Activated T-cell treated with anti-CD3 and anti-CD28 coated beads, Interleukin-2, amount 50 U/mL, for 72 hours (primary cell): ENCODE data around the gene PLEKHA6. TPM values are rescaled to one million over a fixed set of nuclear protein-coding genes. Genes with fewer than 3 reads are reported as not detected.

Experiments
- ATAC-seq, 2 donors: fragments of 150-1000 bp; cut with Tn5 transposase; replicated peaks in 1 of 2; 2 replicates each; pipeline ENCODE4 v1.10.0; 2021; ENCODE audit warnings: moderate library complexity in 2 of 2, mild to moderate bottlenecking in 1 of 2
- DNase-seq, 2 donors: peaks; one replicate each; pipeline ENCODE4 v3.0.0; 2021 to 2022; ENCODE audit warnings: mixed read lengths in 1 of 2
- H3K27ac Mint-ChIP-seq: one replicate; pipeline ENCODE4 v1.8.0; 2022; ENCODE audit warnings: mild to moderate bottlenecking, moderate library complexity, mixed read lengths
- H3K27me3 Mint-ChIP-seq: one replicate; pipeline ENCODE4 v1.8.0; 2022; ENCODE audit warnings: low read depth, mixed read lengths
- H3K36me3 Mint-ChIP-seq, 2 donors: one replicate each; pipeline ENCODE4 v1.8.0; 2022; ENCODE audit warnings: mixed read lengths in 2 of 2, mild to moderate bottlenecking in 1 of 2; ENCODE audit not compliant: insufficient read depth in 2 of 2
- H3K4me1 Mint-ChIP-seq: one replicate; pipeline ENCODE4 v1.8.0; 2022; ENCODE audit warnings: low read depth, mixed read lengths
- H3K4me3 Mint-ChIP-seq, 2 donors: one replicate each; pipeline ENCODE4 v1.8.0; 2022; ENCODE audit warnings: mild to moderate bottlenecking in 2 of 2, mixed read lengths in 2 of 2, moderate library complexity in 2 of 2
- H3K9me3 Mint-ChIP-seq, 2 donors: one replicate each; pipeline ENCODE4 v1.8.0; 2022; ENCODE audit warnings: mixed read lengths in 2 of 2
- total RNA-seq, 2 donors: library from RNA; stranded (reverse); gene quantifications; one replicate each; pipeline ENCODE4 v1.2.3, GENCODE V29; 2022

The PLEKHA6 gene
- total RNA-seq, 2 donors from 2014 or later = 0.31 to 3.4 TPM

DNA sequence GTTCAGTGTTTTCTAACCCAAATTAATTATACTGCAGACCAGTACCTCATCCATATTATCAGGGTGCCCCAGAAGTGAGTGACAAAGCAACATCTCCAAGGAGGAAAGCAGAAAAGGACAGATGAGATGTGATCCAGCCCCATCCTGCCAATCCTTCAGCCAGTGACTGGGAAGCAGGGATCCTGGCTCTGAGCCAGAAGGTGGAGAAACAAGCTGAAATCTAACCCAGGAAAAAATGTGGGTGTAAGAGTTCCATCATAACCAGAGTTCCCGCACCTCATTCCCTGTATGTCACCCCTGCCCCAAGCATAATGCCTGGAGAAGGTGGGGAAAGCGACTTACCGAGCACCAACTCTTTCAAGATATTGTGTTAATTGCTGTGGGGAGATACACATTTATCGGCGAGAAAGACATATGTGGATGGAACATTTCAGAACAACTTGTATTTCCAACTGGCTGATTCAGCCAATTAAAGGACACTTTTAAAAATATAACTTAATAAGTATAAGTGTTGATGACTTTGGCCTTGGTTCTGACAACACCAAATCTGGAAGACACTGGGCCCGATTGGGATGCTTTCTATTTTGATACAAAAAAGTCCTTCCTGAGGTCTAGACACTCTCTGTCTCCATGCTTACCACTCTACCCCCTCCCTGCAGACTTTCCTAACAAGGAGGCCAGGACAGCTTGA is 14.9 kb downstream of the PLEKHA6 start:
- H3K36me3 Mint-ChIP-seq = no peaks in the 10 kb centered on the region
- H3K4me1 Mint-ChIP-seq = peaks cover 7% of the 10 kb centered on the region
- ATAC-seq (no peak), DNase-seq (no peak)
- no peak overlapping the region for H3K27ac Mint-ChIP-seq
- H3K4me3 Mint-ChIP-seq = no peak overlapping the region
- peaks cover 12% of the 10 kb centered on the region for H3K27me3 Mint-ChIP-seq
- H3K9me3 Mint-ChIP-seq = no peaks in the 10 kb centered on the region

DNA sequence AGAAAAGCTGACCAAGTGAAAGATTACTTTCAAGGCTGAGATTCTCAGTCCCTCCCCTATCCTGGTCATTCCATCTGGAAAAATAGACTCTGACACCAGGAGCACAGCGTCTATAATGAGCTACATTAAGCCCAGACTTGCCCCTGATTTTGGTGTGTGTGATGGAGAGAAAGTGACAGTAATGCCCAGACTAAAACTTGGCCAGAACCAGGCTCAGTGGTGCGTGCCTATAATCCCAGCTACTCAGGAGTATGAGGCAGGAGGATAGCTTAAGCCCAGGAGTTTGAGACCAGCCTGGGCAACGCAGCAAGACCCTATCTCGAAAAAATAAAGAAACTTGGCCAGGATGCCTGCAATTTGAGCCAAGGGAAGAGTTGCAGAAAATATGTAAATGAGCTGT is 15.9 kb downstream of the PLEKHA6 start:
- peaks cover 7% of the 10 kb centered on the region for H3K4me1 Mint-ChIP-seq
- H3K27me3 Mint-ChIP-seq = peaks cover 12% of the 10 kb centered on the region
- H3K27ac Mint-ChIP-seq = no peak overlapping the region
- no peaks in the 10 kb centered on the region for H3K36me3 Mint-ChIP-seq
- ATAC-seq = no peak
- no peak for DNase-seq
- H3K9me3 Mint-ChIP-seq = no peaks in the 10 kb centered on the region
- H3K4me3 Mint-ChIP-seq = no peak overlapping the region

DNA sequence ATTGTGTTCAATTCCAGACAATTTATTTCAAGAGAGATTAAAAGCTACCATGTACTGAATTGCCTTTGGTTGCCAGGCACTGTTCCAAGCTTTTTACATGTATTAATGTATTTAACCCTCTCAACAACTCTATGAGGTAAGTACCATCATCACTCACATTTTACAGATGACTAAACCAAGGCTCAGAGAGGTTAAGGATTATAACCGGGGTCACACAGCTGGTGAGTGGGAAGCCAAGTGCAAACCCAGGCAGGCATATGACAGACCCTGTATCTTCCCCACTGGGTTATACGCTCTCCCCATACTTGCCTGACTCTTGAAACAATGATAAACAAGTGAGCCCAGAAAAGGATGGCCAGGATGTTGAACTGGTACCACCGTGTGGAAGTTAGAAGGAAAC is 16.5 kb downstream of the PLEKHA6 start:
- peaks cover 7% of the 10 kb centered on the region for H3K4me1 Mint-ChIP-seq
- DNase-seq (no peak), ATAC-seq (no peak)
- no peak overlapping the region for H3K4me3 Mint-ChIP-seq
- H3K27ac Mint-ChIP-seq = no peak overlapping the region
- no peaks in the 10 kb centered on the region for H3K36me3 Mint-ChIP-seq
- H3K27me3 Mint-ChIP-seq = peaks cover 17% of the 10 kb centered on the region
- no peaks in the 10 kb centered on the region for H3K9me3 Mint-ChIP-seq

DNA sequence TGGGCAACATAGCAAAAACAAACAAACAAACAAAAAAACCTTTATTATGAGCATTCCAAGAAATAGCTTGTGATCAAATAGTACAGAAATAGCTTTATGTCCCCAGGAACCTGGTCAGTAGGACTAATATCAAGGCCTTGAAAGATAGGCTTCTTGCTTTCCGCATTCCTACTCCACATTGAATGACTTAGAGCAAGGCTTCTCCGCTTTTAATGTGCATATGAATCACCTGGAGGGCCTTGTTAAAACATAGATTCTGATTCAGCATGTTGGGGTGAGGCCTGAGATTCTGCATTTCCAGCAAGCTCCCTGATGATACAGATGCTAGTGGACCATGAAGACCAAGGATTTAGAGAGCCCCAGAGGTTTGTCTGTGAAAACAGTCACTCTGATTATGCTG is 17.4 kb downstream of the PLEKHA6 start:
- no peak overlapping the region for H3K4me3 Mint-ChIP-seq
- no peaks in the 10 kb centered on the region for H3K36me3 Mint-ChIP-seq
- peaks cover 19% of the 10 kb centered on the region for H3K27me3 Mint-ChIP-seq
- H3K27ac Mint-ChIP-seq = no peak overlapping the region
- no peak for DNase-seq
- H3K4me1 Mint-ChIP-seq = peaks cover 7% of the 10 kb centered on the region
- H3K9me3 Mint-ChIP-seq = no peaks in the 10 kb centered on the region
- ATAC-seq = no peak

DNA sequence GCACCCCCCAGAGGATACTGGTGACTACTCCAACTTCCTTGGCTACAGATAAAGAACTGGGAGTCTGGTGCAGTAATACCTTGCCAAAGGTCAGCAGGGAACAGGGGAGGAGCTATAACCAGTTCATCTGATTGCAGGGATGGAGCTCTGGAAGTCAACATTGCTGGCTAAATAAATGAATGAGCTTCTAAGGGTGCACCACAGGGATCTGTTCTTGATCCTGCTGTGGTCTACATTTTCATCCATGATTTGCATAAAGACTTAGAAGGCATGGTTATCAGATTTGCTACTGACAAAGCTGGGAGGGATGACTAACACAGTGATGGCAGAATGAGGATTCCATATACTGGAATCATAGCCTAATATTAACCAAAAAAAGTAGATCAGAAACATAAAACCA is 18.3 kb downstream of the PLEKHA6 start:
- Mint-ChIP-seq H3K27ac (no peak overlapping the region), H3K27me3 (peaks cover 19% of the 10 kb centered on the region), H3K4me3 (no peak overlapping the region), H3K4me1 (peaks cover 7% of the 10 kb centered on the region), H3K36me3 (no peaks in the 10 kb centered on the region), H3K9me3 (no peaks in the 10 kb centered on the region)
- ATAC-seq = no peak
- DNase-seq = no peak

DNA sequence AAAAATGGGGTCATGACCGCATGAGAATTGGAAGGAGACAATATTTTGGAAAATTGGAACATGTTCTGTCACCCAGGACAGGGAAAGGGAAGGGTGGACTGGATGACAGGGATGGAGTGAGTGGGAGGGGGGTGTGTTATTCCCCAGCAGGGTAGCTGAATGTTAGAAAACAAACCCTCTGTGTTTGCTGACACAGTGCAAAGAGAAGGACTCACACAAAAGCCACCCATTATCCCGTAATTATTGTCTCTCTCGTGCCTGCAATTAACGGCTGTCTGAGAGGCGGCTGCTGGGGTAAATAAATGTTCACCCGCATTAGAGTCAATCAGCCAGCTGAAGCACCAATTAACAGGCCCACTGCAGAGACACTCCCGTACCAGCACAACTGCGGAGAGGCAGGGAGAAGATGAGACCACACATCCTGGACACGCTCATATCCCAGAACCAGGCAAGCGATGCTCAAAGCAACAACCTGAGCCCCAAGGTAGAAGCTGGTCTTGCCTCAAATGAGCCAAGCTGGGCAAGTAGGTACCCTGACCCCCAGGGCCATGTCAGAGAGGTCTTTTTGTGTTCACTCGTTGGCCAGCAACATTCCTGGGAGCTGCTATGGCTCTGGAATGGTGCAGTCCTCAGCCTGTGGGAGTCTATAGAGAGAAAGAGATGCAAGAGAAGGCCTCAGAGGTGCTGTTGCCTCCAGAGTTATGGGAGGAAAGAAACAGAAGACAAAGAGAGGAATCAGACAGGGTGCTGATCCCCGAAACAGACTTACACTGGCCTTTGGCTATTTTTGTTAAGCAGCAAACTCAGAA is 19.4 kb downstream of the PLEKHA6 start:
- Mint-ChIP-seq H3K36me3 (no peaks in the 10 kb centered on the region), H3K9me3 (no peaks in the 10 kb centered on the region), H3K27me3 (peaks cover 14% of the 10 kb centered on the region), H3K27ac (no peak overlapping the region), H3K4me1 (peaks cover under 1% of the 10 kb centered on the region), H3K4me3 (no peak overlapping the region)
- no peak for ATAC-seq
- DNase-seq = no peak

DNA sequence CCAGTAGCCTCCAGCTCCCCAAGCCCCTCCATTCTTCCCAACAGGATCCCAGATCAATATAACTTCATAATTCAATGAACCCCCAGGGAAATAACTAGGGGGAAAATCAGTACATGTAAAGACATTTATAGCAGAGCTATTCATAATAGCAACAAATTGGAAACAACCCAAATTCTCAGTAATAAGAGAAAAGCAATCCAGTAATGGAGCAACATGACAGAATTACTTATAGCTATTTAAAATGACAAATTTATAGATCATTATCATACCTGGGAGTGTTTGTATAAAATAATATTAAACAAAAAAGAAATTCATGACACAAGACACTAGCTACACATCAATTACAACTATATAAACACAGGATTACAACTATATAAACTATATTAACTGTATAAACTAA is 20.2 kb downstream of the PLEKHA6 start:
- no peak for ATAC-seq
- Mint-ChIP-seq H3K27ac (no peak overlapping the region), H3K36me3 (no peaks in the 10 kb centered on the region), H3K9me3 (no peaks in the 10 kb centered on the region), H3K27me3 (peaks cover 13% of the 10 kb centered on the region), H3K4me3 (no peak overlapping the region), H3K4me1 (no peaks in the 10 kb centered on the region)
- DNase-seq = no peak

DNA sequence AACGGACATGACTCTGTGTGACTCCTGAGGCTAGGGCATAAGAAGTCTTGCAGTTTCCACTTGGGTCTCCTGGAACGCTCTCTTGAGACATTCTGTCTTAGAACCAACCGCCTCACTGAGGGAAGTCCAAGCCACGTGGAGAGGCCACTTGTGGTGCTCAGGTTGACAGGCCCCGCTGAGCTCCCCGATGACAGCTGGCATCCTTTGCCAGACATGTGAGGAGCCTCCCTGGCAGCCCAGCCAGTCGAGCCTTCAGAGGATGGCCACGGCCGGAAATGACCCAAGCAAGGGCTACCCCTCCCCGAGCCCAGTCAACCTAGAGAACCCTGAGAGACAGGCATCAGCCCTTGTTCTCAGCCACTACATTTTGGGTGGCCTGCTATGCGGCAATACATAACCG is 20.7 kb downstream of the PLEKHA6 start:
- Mint-ChIP-seq H3K36me3 (no peaks in the 10 kb centered on the region), H3K4me1 (no peaks in the 10 kb centered on the region), H3K27ac (no peak overlapping the region), H3K9me3 (no peaks in the 10 kb centered on the region), H3K27me3 (peaks cover 13% of the 10 kb centered on the region), H3K4me3 (no peak overlapping the region)
- no peak for DNase-seq
- ATAC-seq = no peak

DNA sequence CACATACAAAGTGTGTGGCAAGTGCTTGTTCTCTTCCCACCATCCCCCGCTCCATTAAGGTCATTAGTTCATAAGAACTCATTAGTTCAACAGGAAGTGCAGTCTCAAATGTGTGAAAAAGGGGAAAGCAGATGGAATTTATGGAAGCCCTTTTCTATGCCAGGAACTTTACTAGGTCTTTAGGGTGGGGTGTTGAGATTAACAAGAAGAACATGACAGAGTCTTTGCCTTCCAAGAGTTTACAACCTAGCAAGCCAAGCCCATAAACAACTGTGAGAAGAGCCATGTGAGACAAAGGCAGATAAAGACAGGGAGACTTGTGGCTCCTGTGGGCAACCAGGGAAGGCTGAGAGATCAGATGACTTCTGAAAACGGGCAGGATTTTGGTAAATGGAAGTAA is 21.4 kb downstream of the PLEKHA6 start:
- H3K36me3 Mint-ChIP-seq = no peaks in the 10 kb centered on the region
- ATAC-seq (no peak), DNase-seq (no peak)
- H3K27ac Mint-ChIP-seq = no peak overlapping the region
- H3K9me3 Mint-ChIP-seq = no peaks in the 10 kb centered on the region
- no peak overlapping the region for H3K4me3 Mint-ChIP-seq
- peaks cover 9% of the 10 kb centered on the region for H3K27me3 Mint-ChIP-seq
- H3K4me1 Mint-ChIP-seq = no peaks in the 10 kb centered on the region

DNA sequence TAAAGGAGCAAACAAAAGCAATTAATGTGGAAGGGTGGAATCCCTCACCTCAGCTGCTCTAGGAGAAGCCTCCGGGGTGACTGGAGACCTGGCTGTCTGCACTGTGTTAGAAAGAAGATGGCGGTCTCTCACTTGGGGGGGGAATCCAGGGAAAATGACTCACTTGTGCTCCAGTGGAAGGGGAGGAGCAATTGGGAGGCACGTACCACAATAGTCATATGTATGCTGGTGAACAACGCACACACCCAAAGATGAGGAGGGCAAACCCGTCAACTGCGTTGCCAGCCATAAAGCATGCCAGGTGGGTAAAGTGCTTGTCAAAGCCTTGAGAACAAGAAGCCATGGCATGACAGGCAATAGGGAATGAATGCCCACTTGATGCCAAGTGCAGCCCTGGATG is 22.1 kb downstream of the PLEKHA6 start:
- ATAC-seq = no peak
- no peaks in the 10 kb centered on the region for H3K36me3 Mint-ChIP-seq
- DNase-seq = no peak
- H3K27me3 Mint-ChIP-seq = peaks cover 6% of the 10 kb centered on the region
- no peak overlapping the region for H3K4me3 Mint-ChIP-seq
- no peak overlapping the region for H3K27ac Mint-ChIP-seq
- no peaks in the 10 kb centered on the region for H3K4me1 Mint-ChIP-seq
- no peaks in the 10 kb centered on the region for H3K9me3 Mint-ChIP-seq

DNA sequence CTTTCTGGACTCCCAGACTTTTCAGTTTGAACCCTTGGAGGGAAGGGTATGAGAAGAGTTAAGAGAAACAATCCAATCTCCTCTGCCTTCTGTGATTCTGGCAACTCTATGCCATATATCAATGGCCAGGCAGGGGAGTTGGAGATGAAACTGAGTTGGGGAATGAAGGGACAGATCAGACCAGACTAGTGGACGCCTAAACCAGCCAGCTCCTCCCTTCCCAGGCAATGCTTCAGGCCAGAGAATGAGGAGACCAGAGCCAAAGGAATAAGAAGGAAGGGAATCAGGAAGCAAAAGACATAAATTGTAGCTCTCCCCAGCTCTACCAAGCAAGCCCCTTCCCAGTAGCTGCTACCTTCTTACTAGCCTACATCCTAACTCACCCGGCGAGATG is 22.7 kb downstream of the PLEKHA6 start:
- no peaks in the 10 kb centered on the region for H3K4me1 Mint-ChIP-seq
- H3K4me3 Mint-ChIP-seq = no peak overlapping the region
- no peak for DNase-seq
- H3K27me3 Mint-ChIP-seq = peaks cover 6% of the 10 kb centered on the region
- no peaks in the 10 kb centered on the region for H3K36me3 Mint-ChIP-seq
- no peak overlapping the region for H3K27ac Mint-ChIP-seq
- ATAC-seq = no peak
- no peaks in the 10 kb centered on the region for H3K9me3 Mint-ChIP-seq

DNA sequence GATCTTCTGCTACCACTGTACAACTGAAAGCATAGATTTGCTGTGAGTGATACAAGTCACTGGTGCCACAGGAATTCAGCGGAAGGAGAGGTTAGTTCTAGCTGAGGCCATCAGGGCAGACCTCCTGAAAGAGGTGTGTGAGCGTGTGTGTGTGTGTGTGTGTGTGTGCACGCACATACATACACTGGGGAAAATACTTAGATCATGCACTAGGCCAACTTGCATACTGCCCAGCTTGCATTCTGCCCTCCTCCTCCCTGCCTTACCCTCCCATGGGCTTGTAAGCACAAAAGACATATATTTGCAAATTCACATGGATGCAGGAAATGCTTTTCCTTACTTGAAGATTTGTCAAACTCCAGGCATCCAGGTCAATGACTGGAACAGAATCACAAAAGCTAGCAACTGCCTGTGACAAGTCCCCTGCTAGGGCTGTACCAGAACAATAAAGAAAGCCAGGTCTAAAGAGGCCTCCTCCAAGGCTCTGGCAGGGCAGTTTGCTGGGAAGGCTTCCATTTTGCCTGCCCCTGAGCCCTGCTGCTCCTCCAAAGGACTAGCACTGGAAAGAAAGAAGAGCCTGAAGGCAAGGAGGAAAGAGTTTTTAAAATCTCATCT is 23.2 kb downstream of the PLEKHA6 start:
- H3K27ac Mint-ChIP-seq = no peak overlapping the region
- DNase-seq (no peak), ATAC-seq (no peak)
- peaks cover 8% of the 10 kb centered on the region for H3K27me3 Mint-ChIP-seq
- no peak overlapping the region for H3K4me3 Mint-ChIP-seq
- H3K9me3 Mint-ChIP-seq = no peaks in the 10 kb centered on the region
- no peaks in the 10 kb centered on the region for H3K4me1 Mint-ChIP-seq
- no peaks in the 10 kb centered on the region for H3K36me3 Mint-ChIP-seq

DNA sequence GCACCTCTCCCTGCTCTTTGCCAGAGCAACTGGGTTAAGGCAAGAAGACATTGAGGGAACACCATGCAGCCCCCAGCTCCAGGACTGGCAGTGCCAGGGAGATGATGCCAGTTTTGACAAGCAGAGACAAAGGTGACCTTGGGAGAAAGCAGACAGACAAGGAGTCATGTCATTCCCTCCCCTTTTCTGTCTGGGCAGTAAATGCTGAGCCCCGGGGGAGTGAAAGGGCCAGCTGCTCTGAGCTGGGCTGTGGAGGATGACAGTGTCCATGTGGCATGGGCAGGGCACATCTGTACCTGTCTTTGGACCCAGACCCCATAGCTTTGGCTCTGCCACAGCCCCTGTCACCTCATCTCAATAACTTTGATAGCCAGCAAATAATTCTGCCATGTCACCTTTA is 24.2 kb downstream of the PLEKHA6 start:
- Mint-ChIP-seq H3K4me1 (no peaks in the 10 kb centered on the region), H3K36me3 (no peaks in the 10 kb centered on the region), H3K27me3 (peaks cover 13% of the 10 kb centered on the region), H3K4me3 (no peak overlapping the region), H3K27ac (no peak overlapping the region), H3K9me3 (no peaks in the 10 kb centered on the region)
- no peak for DNase-seq
- no peak for ATAC-seq
